ENCODE measurements around the gene USP38. TPM values are rescaled to one million over a fixed set of nuclear protein-coding genes. Genes with fewer than 3 reads are reported as not detected.

USP38 gene
- total RNA-seq, 1 experiment from 2014 or later, result 18.6 TPM

- Histone ChIP-seq H3K9me2 (ENCODE audit: insufficient read depth) (no peaks in the 10 kb centered on the region), H3K9me3 (ENCODE audit: control insufficient read depth in 1 of 2, insufficient read depth in 1 of 2, low read depth in 1 of 2, low read length in 2 of 2) (no peaks in the 10 kb centered on the region), H3K27ac (ENCODE audit: low read depth, low read length) (no peak overlapping the region), H3K79me2 (ENCODE audit: insufficient read depth, low read length) (peaks cover 21% of the 10 kb centered on the region; the same call in 1 of the 2 replicates), H3K4me1 (ENCODE audit: control insufficient read depth in 1 of 2, insufficient read depth in 2 of 2, low read length in 2 of 2) (no peaks in the 10 kb centered on the region), H4K20me1 (ENCODE audit: insufficient read depth) (no peaks in the 10 kb centered on the region), H3K4me3 (replicated peaks in 1 of 2; ENCODE audit: low read depth in 1 of 2, low read length in 2 of 2) (no peak overlapping the region), H3K27me3 (ENCODE audit: insufficient read depth, low read length) (no peaks in the 10 kb centered on the region), H3K9ac (ENCODE audit: low read length) (no peak overlapping the region), H3K36me3 (ENCODE audit: control insufficient read depth in 1 of 2, insufficient read depth in 2 of 2, low read length in 2 of 2) (peaks cover 29 to 47% of the 10 kb centered on the region in 2 experiments; a peak in 3 of 4 replicates), H2AFZ (ENCODE audit: low read depth, low read length, poor library complexity, severe bottlenecking) (no peak overlapping the region), H3K4me2 (ENCODE audit: low read length) (no peak overlapping the region)
- no TSS peak for BruUV-seq (replicated peaks)
- ChIA-PET POLR2A (no interaction called here), CTCF (no interaction called here), RAD21 (ENCODE audit: low non-redundant PET in 1 of 2, low total read pairs in 2 of 2, uncharacterized antibody in 2 of 2, unreplicated experiment in 2 of 2) (no interaction called here)
- no peak for TF ChIP-seq ZFX (IDR thresholded peaks at IDR 0.05)
- TF ChIP-seq FOSL1 (IDR thresholded peaks at IDR 0.05; ENCODE audit: low read depth), result no peak
- no peak for TF ChIP-seq EZH2phosphoT487 (IDR thresholded peaks at IDR 0.05; ENCODE audit: borderline replicate concordance)
- no peak for TF ChIP-seq POLR2A (IDR thresholded peaks at IDR 0.05; ENCODE audit: borderline replicate concordance, extremely low read depth, insufficient read depth, insufficient read length)
- TF ChIP-seq SRF (IDR thresholded peaks at IDR 0.05; ENCODE audit: low read depth), result no peak
- no peak for TF ChIP-seq POLR2AphosphoS5 (IDR thresholded peaks at IDR 0.05; ENCODE audit: low read depth, low read length)
- no peak for TF ChIP-seq ATF3 (IDR thresholded peaks at IDR 0.05)
- TF ChIP-seq CEBPB (IDR thresholded peaks at IDR 0.05; ENCODE audit: low read depth), result no peak
- TF ChIP-seq TCF7L2 (IDR thresholded peaks at IDR 0.05; ENCODE audit: borderline replicate concordance, extremely low read depth, insufficient read depth, insufficient read length), result no peak
- no peak for TF ChIP-seq SP1 (IDR thresholded peaks at IDR 0.05; ENCODE audit: low read depth)
- TF ChIP-seq ELF1 (IDR thresholded peaks at IDR 0.05; ENCODE audit: borderline replicate concordance, low read depth), result no peak
- intact Hi-C loops (cut with micrococcal nuclease), result no loop called here
- DNase-seq (ENCODE audit: low read depth, low spot score), result no peak
- no peak for ATAC-seq
Measured at GRCh38 chr4:143199503-143199902, 14.8 kb downstream of the USP38 start.

- DNase-seq (ENCODE audit: low read depth, low spot score), result no peak
- H3K9me3 ChIP-seq (ENCODE audit: control insufficient read depth in 1 of 2, insufficient read depth in 1 of 2, low read depth in 1 of 2, low read length in 2 of 2), result no peaks in the 10 kb centered on the region
Measured at GRCh38 chr4:143202824-143203223, 18.1 kb downstream of the USP38 start.

More at GRCh38 chr4:143202824-143203223, 18.1 kb downstream of the USP38 start:
- Histone ChIP-seq H3K4me3 (replicated peaks in 1 of 2; ENCODE audit: low read depth in 1 of 2, low read length in 2 of 2) (no peak overlapping the region), H3K79me2 (ENCODE audit: insufficient read depth, low read length) (peaks cover 12% of the 10 kb centered on the region; the same call in 1 of the 2 replicates), H2AFZ (ENCODE audit: low read depth, low read length, poor library complexity, severe bottlenecking) (no peak overlapping the region), H4K20me1 (ENCODE audit: insufficient read depth) (no peaks in the 10 kb centered on the region), H3K9me2 (ENCODE audit: insufficient read depth) (no peaks in the 10 kb centered on the region), H3K27ac (ENCODE audit: low read depth, low read length) (no peak overlapping the region), H3K4me1 (ENCODE audit: control insufficient read depth in 1 of 2, insufficient read depth in 2 of 2, low read length in 2 of 2) (no peaks in the 10 kb centered on the region), H3K4me2 (ENCODE audit: low read length) (no peak overlapping the region), H3K27me3 (ENCODE audit: insufficient read depth, low read length) (no peaks in the 10 kb centered on the region), H3K9ac (ENCODE audit: low read length) (no peak overlapping the region), H3K36me3 (ENCODE audit: control insufficient read depth in 1 of 2, insufficient read depth in 2 of 2, low read length in 2 of 2) (peaks cover 13 to 43% of the 10 kb centered on the region in 2 experiments; a peak in 3 of 4 replicates)
- no peak for ATAC-seq
- POLR2A ChIA-PET, result no interaction called here
- BruUV-seq (replicated peaks), result no TSS peak
- RAD21 ChIA-PET (ENCODE audit: low non-redundant PET in 1 of 2, low total read pairs in 2 of 2, uncharacterized antibody in 2 of 2, unreplicated experiment in 2 of 2), result no interaction called here
- intact Hi-C loops (cut with micrococcal nuclease), result loop anchor here (1.0 kb wide), 1 partner anchor 279 kb away; no protein-coding TSS in a partner anchor
- CTCF ChIA-PET, result interaction anchor here (0.8 to 1.0 kb wide), 6 partner anchors 9 to 284 kb away, joined by 3 to 4 read pairs (median 3); no protein-coding TSS in a partner anchor
- TF ChIP-seq YY1 (IDR thresholded peaks at IDR 0.05; ENCODE audit: extremely low read depth, insufficient replicate concordance, low read depth, low read length) (no peak), MAX (IDR thresholded peaks at IDR 0.05) (no peak), POLR2AphosphoS5 (IDR thresholded peaks at IDR 0.05; ENCODE audit: low read depth, low read length) (no peak), RAD21 (IDR thresholded peaks at IDR 0.05; ENCODE audit: low read depth) (peak; percentile 54), SP1 (IDR thresholded peaks at IDR 0.05; ENCODE audit: low read depth) (no peak), CBX3 (IDR thresholded peaks at IDR 0.05; ENCODE audit: low read depth) (no peak), CTCF (IDR thresholded peaks at IDR 0.05 in 2 of 3, conservative IDR thresholded peaks at IDR 0.05 in 1 of 3; ENCODE audit: borderline replicate concordance in 1 of 3, insufficient read depth in 1 of 3, low read depth in 2 of 3, low read length in 2 of 3) (peak in 2 of 3 experiments; percentile 40 to 49; a peak in 3 of 6 replicates), ZNF274 (IDR thresholded peaks at IDR 0.05; ENCODE audit: low read depth, low read length) (no peak), CEBPB (IDR thresholded peaks at IDR 0.05; ENCODE audit: low read depth) (no peak), ELF1 (IDR thresholded peaks at IDR 0.05; ENCODE audit: borderline replicate concordance, low read depth) (no peak), SIN3A (IDR thresholded peaks at IDR 0.05; ENCODE audit: low read depth) (no peak), ATF3 (IDR thresholded peaks at IDR 0.05) (no peak), TCF7L2 (IDR thresholded peaks at IDR 0.05; ENCODE audit: borderline replicate concordance, extremely low read depth, insufficient read depth, insufficient read length) (no peak), EZH2phosphoT487 (IDR thresholded peaks at IDR 0.05; ENCODE audit: borderline replicate concordance) (no peak), SRF (IDR thresholded peaks at IDR 0.05; ENCODE audit: low read depth) (no peak)
